Fibroblast of lung (primary cell): Measurements from ENCODE around the gene SFXN1.

Experiments used
- EZH2 ChIP-seq: IDR thresholded peaks from 2 replicates; pipeline ENCODE4 v1.5.1; 2012; ENCODE audit warnings: low read length, control low read depth, mild to moderate bottlenecking; ENCODE audit errors: missing control alignments
- TF ChIP-seq, protein P1 (sequence below), 2 donors: IDR thresholded peaks in 1 of 2; conservative IDR thresholded peaks in 1 of 2; 1 replicate in 1 of 2; 2 replicates in 1 of 2; pipeline ENCODE4 v1.5.1; 2011 to 2012; ENCODE audit warnings: low read length in 2 of 2, control low read depth in 1 of 2, inconsistent platforms in 1 of 2, low read depth in 1 of 2, mild to moderate bottlenecking in 1 of 2

DNA sequence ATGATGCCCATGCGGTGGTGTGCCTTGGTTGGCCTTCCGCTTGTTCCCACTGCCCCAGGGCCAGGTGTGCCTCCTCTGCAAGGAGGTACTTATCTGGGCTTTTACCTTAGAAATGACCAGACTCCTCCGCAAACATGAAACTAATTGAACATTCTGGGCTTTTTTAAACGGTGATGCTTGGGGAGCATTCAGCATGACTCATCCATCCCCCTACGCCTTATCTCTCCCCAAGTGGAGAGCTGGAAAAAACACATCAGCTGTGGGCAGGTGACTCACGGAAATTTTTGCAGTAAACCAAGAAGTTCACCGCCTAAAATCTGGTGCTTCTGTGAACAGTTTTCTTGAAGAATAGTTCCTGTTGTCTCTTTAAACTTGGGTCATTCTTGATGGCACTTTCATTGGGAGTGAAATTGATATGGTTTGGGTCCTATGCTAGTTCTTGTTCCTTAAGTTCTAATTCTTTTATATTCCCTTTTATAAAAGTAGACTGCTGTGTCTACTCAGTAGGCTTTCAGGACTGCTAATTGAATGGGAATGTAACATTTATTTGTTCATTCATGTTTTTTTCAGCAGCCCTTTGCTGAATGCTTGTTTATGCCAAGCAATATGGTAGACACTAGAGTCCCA lies 39.6 kb downstream of the SFXN1 start:
- TF ChIP-seq, protein P1, sequence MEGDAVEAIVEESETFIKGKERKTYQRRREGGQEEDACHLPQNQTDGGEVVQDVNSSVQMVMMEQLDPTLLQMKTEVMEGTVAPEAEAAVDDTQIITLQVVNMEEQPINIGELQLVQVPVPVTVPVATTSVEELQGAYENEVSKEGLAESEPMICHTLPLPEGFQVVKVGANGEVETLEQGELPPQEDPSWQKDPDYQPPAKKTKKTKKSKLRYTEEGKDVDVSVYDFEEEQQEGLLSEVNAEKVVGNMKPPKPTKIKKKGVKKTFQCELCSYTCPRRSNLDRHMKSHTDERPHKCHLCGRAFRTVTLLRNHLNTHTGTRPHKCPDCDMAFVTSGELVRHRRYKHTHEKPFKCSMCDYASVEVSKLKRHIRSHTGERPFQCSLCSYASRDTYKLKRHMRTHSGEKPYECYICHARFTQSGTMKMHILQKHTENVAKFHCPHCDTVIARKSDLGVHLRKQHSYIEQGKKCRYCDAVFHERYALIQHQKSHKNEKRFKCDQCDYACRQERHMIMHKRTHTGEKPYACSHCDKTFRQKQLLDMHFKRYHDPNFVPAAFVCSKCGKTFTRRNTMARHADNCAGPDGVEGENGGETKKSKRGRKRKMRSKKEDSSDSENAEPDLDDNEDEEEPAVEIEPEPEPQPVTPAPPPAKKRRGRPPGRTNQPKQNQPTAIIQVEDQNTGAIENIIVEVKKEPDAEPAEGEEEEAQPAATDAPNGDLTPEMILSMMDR (conservative IDR thresholded peaks at IDR 0.05 in 1 of 2, IDR thresholded peaks at IDR 0.05 in 1 of 2; ENCODE audit: low read depth in 1 of 2, low read length in 2 of 2): no peak
- no peak for TF ChIP-seq EZH2
